IMR-90 (cell line): ENCODE data around the gene OGFOD2. TPM values are rescaled to one million over a fixed set of nuclear protein-coding genes. Genes with fewer than 3 reads are reported as not detected.

Experiments
- ATAC-seq: fragments of 200-7000 bp; cut with Tn5 transposase; 2 replicates; pipeline ENCODE4 v1.9.1; 2020; ENCODE audit warnings: low read depth, mild to moderate bottlenecking, moderate library complexity
- BruUV-seq: library from RNA; stranded (reverse); fragments of 400-500 nt; replicated peaks from 2 replicates; lab custom pipeline; 2021; lab: Mats Ljungman, UMichigan
- CTCF ChIA-PET: fragments of 300-600 bp; formaldehyde crosslinking; extraction: SDS; loops from one replicate; lab custom pipeline; 2021; ENCODE audit warnings: antibody characterized with exemption; lab: Yijun Ruan, JAX
- POLR2A ChIA-PET: fragments of 300-600 bp; sonication (Branson Sonifier 250); formaldehyde crosslinking; loops from one replicate; lab custom pipeline; 2022; ENCODE audit warnings: antibody characterized with exemption; ENCODE audit not compliant: unreplicated experiment; lab: Charles Lee
- DNase-seq: peaks from one replicate; pipeline ENCODE4 v3.0.0; 2013
- H2AFZ ChIP-seq: replicated peaks from 2 replicates; pipeline ENCODE3; 2013; ENCODE audit warnings: low read length, mild to moderate bottlenecking; ENCODE audit not compliant: poor library complexity
- H2AK5ac ChIP-seq: 2 replicates; pipeline ENCODE4 v1.6.1; 2013; ENCODE audit warnings: low read depth, low read length, inconsistent platforms
- H2AK9ac ChIP-seq: replicated peaks from 2 replicates; pipeline ENCODE3; 2013; ENCODE audit warnings: mild to moderate bottlenecking, low read depth, low read length, moderate library complexity; ENCODE audit not compliant: poor library complexity
- H2BK120ac ChIP-seq: 2 replicates; pipeline ENCODE4 v1.6.1; 2013; ENCODE audit warnings: low read depth, low read length, inconsistent platforms
- H2BK15ac ChIP-seq: 3 replicates; pipeline ENCODE4 v1.6.1; 2013; ENCODE audit warnings: low read depth, low read length, inconsistent platforms
- H2BK20ac ChIP-seq: 2 replicates; pipeline ENCODE4 v1.6.1; 2013; ENCODE audit warnings: low read depth, mild to moderate bottlenecking, inconsistent platforms, low read length, moderate library complexity
- H2BK5ac ChIP-seq: 2 replicates; pipeline ENCODE4 v1.6.1; 2013; ENCODE audit warnings: mild to moderate bottlenecking, low read depth, low read length, inconsistent platforms; ENCODE audit not compliant: poor library complexity, severe bottlenecking
- H3K14ac ChIP-seq: replicated peaks from 2 replicates; pipeline ENCODE4 v1.6.1; 2013; ENCODE audit warnings: low read depth, low read length, inconsistent platforms
- H3K18ac ChIP-seq: 2 replicates; pipeline ENCODE4 v1.6.1; 2013; ENCODE audit warnings: low read depth, low read length, control low read depth
- H3K23ac ChIP-seq: 2 replicates; pipeline ENCODE4 v1.6.1; 2013; ENCODE audit warnings: low read depth, low read length, inconsistent platforms
- H3K27ac ChIP-seq: 2 replicates; pipeline ENCODE4 v1.5.1; 2013; ENCODE audit warnings: mild to moderate bottlenecking, control low read depth, low read length; ENCODE audit not compliant: insufficient read depth
- H3K27me3 ChIP-seq: 2 replicates; pipeline ENCODE4 v1.6.1; 2013; ENCODE audit warnings: low read length; ENCODE audit not compliant: control insufficient read depth, insufficient read depth
- H3K36me3 ChIP-seq: 2 replicates; pipeline ENCODE4 v1.6.1; 2013; ENCODE audit warnings: low read length, mixed read lengths; ENCODE audit not compliant: control insufficient read depth, insufficient read depth
- H3K4ac ChIP-seq: 2 replicates; pipeline ENCODE4 v1.6.1; 2013; ENCODE audit warnings: low read depth, low read length, inconsistent platforms
- H3K4me1 ChIP-seq: 2 replicates; pipeline ENCODE4 v1.6.1; 2013; ENCODE audit warnings: low read length, mixed read lengths; ENCODE audit not compliant: control insufficient read depth, insufficient read depth
- H3K4me2 ChIP-seq: 2 replicates; pipeline ENCODE4 v1.6.1; 2013; ENCODE audit warnings: low read depth, mild to moderate bottlenecking, control low read depth, low read length, moderate library complexity
- H3K4me3 ChIP-seq: 2 replicates; pipeline ENCODE4 v1.5.1; 2013; ENCODE audit warnings: low read depth, mild to moderate bottlenecking, control low read depth, low read length, moderate library complexity; ENCODE audit not compliant: insufficient read depth
- H3K56ac ChIP-seq: 2 replicates; pipeline ENCODE4 v1.6.1; 2013; ENCODE audit warnings: low read length, inconsistent platforms; ENCODE audit not compliant: insufficient read depth; ENCODE audit errors: extremely low read depth
- H3K79me1 ChIP-seq, 2 experiments: 2 replicates each; pipeline ENCODE4 v1.6.1; 2013; ENCODE audit warnings: low read length in 2 of 2, inconsistent platforms in 1 of 2, low read depth in 1 of 2
- H3K9ac ChIP-seq: 2 replicates; pipeline ENCODE4 v1.6.1; 2013; ENCODE audit warnings: low read depth, low read length, control low read depth
- H3K9me1 ChIP-seq: 2 replicates; pipeline ENCODE4 v1.6.1; 2013; ENCODE audit warnings: low read length, inconsistent platforms; ENCODE audit not compliant: insufficient read depth
- H3K9me3 ChIP-seq: 2 replicates; pipeline ENCODE4 v1.6.1; 2013; ENCODE audit warnings: low read length; ENCODE audit not compliant: control insufficient read depth, insufficient read depth
- H4K20me1 ChIP-seq: 2 replicates; pipeline ENCODE4 v1.6.1; 2013; ENCODE audit warnings: low read length, inconsistent platforms; ENCODE audit not compliant: insufficient read depth
- H4K5ac ChIP-seq: 2 replicates; pipeline ENCODE4 v1.6.1; 2013; ENCODE audit warnings: mild to moderate bottlenecking, low read depth, low read length, control low read depth
- H4K8ac ChIP-seq, 2 experiments: 2 replicates each; pipeline ENCODE4 v1.6.1; 2013; ENCODE audit warnings: low read depth in 2 of 2, low read length in 2 of 2, control low read depth in 1 of 2, inconsistent platforms in 1 of 2
- H4K91ac ChIP-seq: 2 replicates; pipeline ENCODE4 v1.6.1; 2013; ENCODE audit warnings: low read depth, low read length, inconsistent platforms; ENCODE audit not compliant: insufficient read depth
- CEBPB ChIP-seq: IDR thresholded peaks from 2 replicates; pipeline ENCODE4 v1.6.1; 2012; ENCODE audit warnings: low read depth, low read length, improper control_type of control experiment
- CHD1 ChIP-seq: IDR thresholded peaks from 2 replicates; pipeline ENCODE4 v1.6.1; 2012; ENCODE audit warnings: low read depth, low read length, improper control_type of control experiment
- FOS ChIP-seq: fragments of 150-350 bp; IDR thresholded peaks from 2 replicates; pipeline ENCODE4 v1.6.1; 2016; ENCODE audit warnings: low read depth, low read length
- MAFK ChIP-seq: IDR thresholded peaks from 2 replicates; pipeline ENCODE4 v1.6.1; 2012; ENCODE audit warnings: low read depth, low read length, improper control_type of control experiment
- MXI1 ChIP-seq: IDR thresholded peaks from 2 replicates; pipeline ENCODE4 v1.6.1; 2012; ENCODE audit warnings: low read depth, mild to moderate bottlenecking, low read length, moderate library complexity, borderline replicate concordance
- SMC3 ChIP-seq: fragments of 150-350 bp; IDR thresholded peaks from 2 replicates; pipeline ENCODE4 v1.6.1; 2016; ENCODE audit warnings: low read depth, mild to moderate bottlenecking, antibody characterized with exemption, low read length, moderate library complexity
- USF2 ChIP-seq: fragments of 150-350 bp; IDR thresholded peaks from 2 replicates; pipeline ENCODE4 v1.6.1; 2017; ENCODE audit warnings: mild to moderate bottlenecking, antibody characterized with exemption, low read length, low read depth
- WGBS, 2 experiments: methylation state at CpG; one replicate each; pipeline versions ENCODE4 v1.1.5 to v1.1.7; 2013; ENCODE audit warnings: missing lambda C conversion rate in 2 of 2; ENCODE audit not compliant: insufficient read length in 1 of 2; ENCODE audit errors: extremely low coverage in 2 of 2; 5-methylcytosine and 5-hydroxymethylcytosine counted together
- dilution Hi-C: fragments of 300-500 bp; cut with HindIII; formaldehyde crosslinking; loops from one replicate; pipeline ENCODE4 v1.14.3; 2018; ENCODE audit warnings: low sequenced_read_pairs; ENCODE audit not compliant: unreplicated experiment
- in situ Hi-C: fragments of 300-500 bp; cut with MboI; formaldehyde crosslinking; loops from 3 replicates; pipeline ENCODE4 v1.14.3; 2019; ENCODE audit warnings: low sequenced_read_pairs, inconsistent platforms, mixed read lengths
- intact Hi-C: fragments of 100-400 bp; cut with micrococcal nuclease; formaldehyde crosslinking; loops from 2 replicates; pipeline ENCODE4 v1.10.0; 2022
- polyA plus RNA-seq, 3 experiments: library from polyadenylated mRNA; depleted of rRNA; stranded (reverse); fragments of >200 nt; gene quantifications; 2 replicates each; pipeline ENCODE4 v1.2.3, GENCODE V29; 2012; ENCODE audit warnings: low replicate concordance in 1 of 3
- total RNA-seq: library from RNA; depleted of rRNA; stranded (reverse); fragments of >200 nt; gene quantifications from 2 replicates; pipeline ENCODE4 v1.2.3, GENCODE V29; 2012

OGFOD2 gene
- total and polyA plus RNA-seq, 2 of the 4 experiments (the other 2 are of a cell fraction): 4.3 to 18.2 TPM

GRCh38 chr12:122949816-122950675 lies 25.0 kb upstream of the OGFOD2 start (continued):
- TF ChIP-seq MXI1 (no peak), CHD1 (no peak)

GRCh38 chr12:122951406-122951805 lies 23.6 kb upstream of the OGFOD2 start:
- Histone ChIP-seq H3K56ac (no peak overlapping the region), H3K4me3 (no peak overlapping the region), H2AFZ (no peak overlapping the region), H3K4me1 (peaks cover 8% of the 10 kb centered on the region), H3K79me1 (peaks cover 0 to 17% of the 10 kb centered on the region in 2 experiments; a peak in 2 of 4 replicates), H3K18ac (no peak overlapping the region), H3K36me3 (no peaks in the 10 kb centered on the region), H3K14ac (0 out of 2 replicates have a peak overlapping the region, but pooled peaks have one; percentile 20), H2BK20ac (no peak overlapping the region; the same call in 1 of the 2 replicates), H3K9ac (no peak overlapping the region), H4K91ac (no peak overlapping the region), H2BK5ac (no peak overlapping the region), H2BK120ac (no peak overlapping the region; the same call in 1 of the 2 replicates), H3K9me1 (peaks cover 11% of the 10 kb centered on the region), H4K8ac (no peak overlapping the region), H3K27ac (no peak overlapping the region), H4K20me1 (peaks cover 10% of the 10 kb centered on the region), H3K4ac (no peak overlapping the region), H3K27me3 (no peaks in the 10 kb centered on the region), H2AK9ac (no peak overlapping the region), H3K9me3 (no peaks in the 10 kb centered on the region), H3K4me2 (no peak overlapping the region), H4K5ac (no peak overlapping the region), H2BK15ac (no peak overlapping the region), H2AK5ac (0 out of 2 replicates have a peak overlapping the region, but pooled peaks have one; percentile 7), H3K23ac (no peak overlapping the region)
- in situ Hi-C loops (loop anchor here (5.0 to 25.0 kb wide), 2 partner anchors 79 to 314 kb away; no protein-coding TSS in a partner anchor), intact Hi-C loops (no loop called here), dilution Hi-C loops (no loop called here)
- POLR2A ChIA-PET: no interaction called here
- TF ChIP-seq USF2 (no peak), FOS (peak; percentile 32; the same call in 1 of the 2 replicates), SMC3 (no peak), MAFK (no peak), CEBPB (no peak)
- no TSS peak for BruUV-seq
- CTCF ChIA-PET: interaction anchor here (0.7 to 1.5 kb wide), 3 partner anchors 158 to 318 kb away, joined by 3 to 6 read pairs (median 4); no protein-coding TSS in a partner anchor
- no CpG with 5 or more reads among the region's 9 CpGs for WGBS, 2 experiments
- ATAC-seq (no peak), DNase-seq (peak; percentile 72)
